ENCODE results near the gene DEK.

- TF ChIP-seq EZH2 (conservative IDR thresholded peaks at IDR 0.05; ENCODE audit: low read depth, low read length) (no peak), ZNF775 (CRISPR knock-in tag; IDR thresholded peaks at IDR 0.05; ENCODE audit: borderline replicate concordance) (no peak), NR1H2 (CRISPR knock-in tag; IDR thresholded peaks at IDR 0.05; ENCODE audit: borderline replicate concordance, low read depth) (no peak), ZNF883 (CRISPR knock-in tag; IDR thresholded peaks at IDR 0.05; ENCODE audit: not compliant biosample characterization) (no peak), SNAPC5 (CRISPR knock-in tag; IDR thresholded peaks at IDR 0.05; ENCODE audit: borderline replicate concordance) (no peak), SIN3A (IDR thresholded peaks at IDR 0.05; ENCODE audit: borderline replicate concordance, low read depth, low read length) (no peak), EP300 (IDR thresholded peaks at IDR 0.05; ENCODE audit: low read depth in 2 of 2, low read length in 2 of 2) (no peak), EP300 (CRISPR knock-in tag; IDR thresholded peaks at IDR 0.05; ENCODE audit: borderline replicate concordance) (no peak), ELF4 (CRISPR knock-in tag; IDR thresholded peaks at IDR 0.05; ENCODE audit: borderline replicate concordance) (no peak), MIER2 (CRISPR knock-in tag; IDR thresholded peaks at IDR 0.05) (no peak)
- TF ChIP-seq, protein P1, sequence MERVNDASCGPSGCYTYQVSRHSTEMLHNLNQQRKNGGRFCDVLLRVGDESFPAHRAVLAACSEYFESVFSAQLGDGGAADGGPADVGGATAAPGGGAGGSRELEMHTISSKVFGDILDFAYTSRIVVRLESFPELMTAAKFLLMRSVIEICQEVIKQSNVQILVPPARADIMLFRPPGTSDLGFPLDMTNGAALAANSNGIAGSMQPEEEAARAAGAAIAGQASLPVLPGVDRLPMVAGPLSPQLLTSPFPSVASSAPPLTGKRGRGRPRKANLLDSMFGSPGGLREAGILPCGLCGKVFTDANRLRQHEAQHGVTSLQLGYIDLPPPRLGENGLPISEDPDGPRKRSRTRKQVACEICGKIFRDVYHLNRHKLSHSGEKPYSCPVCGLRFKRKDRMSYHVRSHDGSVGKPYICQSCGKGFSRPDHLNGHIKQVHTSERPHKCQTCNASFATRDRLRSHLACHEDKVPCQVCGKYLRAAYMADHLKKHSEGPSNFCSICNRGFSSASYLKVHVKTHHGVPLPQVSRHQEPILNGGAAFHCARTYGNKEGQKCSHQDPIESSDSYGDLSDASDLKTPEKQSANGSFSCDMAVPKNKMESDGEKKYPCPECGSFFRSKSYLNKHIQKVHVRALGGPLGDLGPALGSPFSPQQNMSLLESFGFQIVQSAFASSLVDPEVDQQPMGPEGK (CRISPR knock-in tag; IDR thresholded peaks at IDR 0.05) = no peak
Measured at GRCh38 chr6:18244251-18244650, 20.1 kb downstream of the DEK start.
